A549 (cell line): ENCODE results near the gene MPI. TPM values are rescaled to one million over a fixed set of nuclear protein-coding genes. Genes with fewer than 3 reads are reported as not detected.

Experiments used
- ATAC-seq, 2 experiments: fragments of 200-7000 bp in 1 of 2; fragments of >200 bp in 1 of 2; cut with Nextera tagmentation in 1 of 2; cut with Tn5 transposase in 1 of 2; 3 replicates each; pipeline versions ENCODE4 v1.8.0 to v1.9.1; 2018 to 2020; ENCODE audit warnings: mild to moderate bottlenecking in 1 of 2, moderate library complexity in 1 of 2
- CTCF ChIA-PET: fragments of 300-600 bp; sonication (Branson Sonifier 250); formaldehyde crosslinking; extraction: SDS; loops from one replicate; lab custom pipeline; 2021; ENCODE audit warnings: antibody characterized with exemption, inconsistent platforms; lab: Yijun Ruan, JAX
- POLR2A ChIA-PET: fragments of 350-600 bp; formaldehyde crosslinking; extraction: SDS; loops from one replicate; lab custom pipeline; 2021; ENCODE audit warnings: antibody characterized with exemption, inconsistent platforms; lab: Yijun Ruan, JAX
- DNase-seq, 2 experiments: peaks; one replicate each; pipeline versions ENCODE4 v3.0.0 to v3.0.0-alpha.2; 2011 to 2016; ENCODE audit warnings: low read depth in 1 of 2, low spot score in 1 of 2
- FAIRE-seq: peaks from 2 replicates; lab custom pipeline; 2011; peaks lifted over from hg19 to GRCh38; lab: Jason Lieb, UNC
- H3K27ac ChIP-seq, 2 experiments: fragments of >200 bp; sonication (Bioruptor Twin); formaldehyde crosslinking; 3 replicates each; pipeline ENCODE4 v1.5.1; 2016 to 2017
- H3K4me1 ChIP-seq: fragments of >200 bp; sonication (Bioruptor Twin); formaldehyde crosslinking; 3 replicates; pipeline ENCODE4 v1.6.1; 2016
- H3K4me2 ChIP-seq: fragments of >200 bp; sonication (Bioruptor Twin); formaldehyde crosslinking; 3 replicates; pipeline ENCODE4 v1.6.1; 2016
- H3K4me3 ChIP-seq: fragments of >200 bp; sonication (Bioruptor Twin); formaldehyde crosslinking; 3 replicates; pipeline ENCODE4 v1.5.1; 2016
- H3K9me3 ChIP-seq: fragments of >200 bp; sonication (Bioruptor Twin); formaldehyde crosslinking; 3 replicates; pipeline ENCODE4 v1.6.1; 2016
- CBX2 ChIP-seq: fragments of 200-600 bp; sonication (generic); IDR thresholded peaks from 2 replicates; pipeline ENCODE4 v1.6.1; 2016; ENCODE audit warnings: low read depth, mild to moderate bottlenecking, borderline replicate concordance
- CHD2 ChIP-seq: fragments of 150-350 bp; IDR thresholded peaks from 2 replicates; pipeline ENCODE4 v1.6.1; 2014; ENCODE audit warnings: low read length; ENCODE audit not compliant: partially characterized antibody
- CHD4 ChIP-seq: fragments of 200-600 bp; sonication (generic); IDR thresholded peaks from 2 replicates; pipeline ENCODE4 v1.6.1; 2016; ENCODE audit warnings: antibody characterized with exemption, mild to moderate bottlenecking, borderline replicate concordance
- EHF ChIP-seq: fragments of 250-450 bp; sonication (Bioruptor Pico); IDR thresholded peaks from 2 replicates; pipeline ENCODE4 v1.5.0; 2020; ENCODE audit warnings: mild to moderate bottlenecking
- EP300 ChIP-seq, 2 experiments: fragments of >200 bp; sonication (Bioruptor Twin); formaldehyde crosslinking; IDR thresholded peaks; 2 replicates in 1 of 2; 3 replicates in 1 of 2; pipeline ENCODE4 v1.6.1; 2016 to 2017
- ESRRA ChIP-seq: fragments of 150-350 bp; IDR thresholded peaks from 2 replicates; pipeline ENCODE4 v1.6.1; 2014; ENCODE audit warnings: mild to moderate bottlenecking, low read length, borderline replicate concordance
- FOSL2 ChIP-seq, 2 experiments: fragments of 450-650 bp in 1 of 2; fragments of >200 bp in 1 of 2; sonication (Bioruptor Twin) in 1 of 2; formaldehyde crosslinking; IDR thresholded peaks; 2 replicates each; pipeline versions ENCODE4 v1.5.0 to v1.6.1; 2016 to 2020; ENCODE audit warnings: mild to moderate bottlenecking in 1 of 2, moderate library complexity in 1 of 2
- FOXS1 ChIP-seq: fragments of 250-450 bp; sonication (Bioruptor Pico); IDR thresholded peaks from 2 replicates; pipeline ENCODE4 v1.5.0; 2020; ENCODE audit warnings: mild to moderate bottlenecking, moderate library complexity
- HDAC2 ChIP-seq: fragments of 200-600 bp; sonication (generic); IDR thresholded peaks from 2 replicates; pipeline ENCODE4 v1.6.1; 2016
- HOXB5 ChIP-seq: fragments of 250-450 bp; sonication (Bioruptor Pico); IDR thresholded peaks from 2 replicates; pipeline ENCODE4 v1.5.0; 2020; ENCODE audit warnings: mild to moderate bottlenecking, moderate library complexity
- JUN ChIP-seq, 2 experiments: fragments of >200 bp; sonication (Bioruptor Twin); formaldehyde crosslinking; IDR thresholded peaks; 2 replicates in 1 of 2; 3 replicates in 1 of 2; pipeline ENCODE4 v1.6.1; 2016 to 2017
- JUNB ChIP-seq: fragments of >200 bp; sonication (Bioruptor Twin); formaldehyde crosslinking; IDR thresholded peaks from 2 replicates; pipeline ENCODE4 v1.6.1; 2016
- KDM5A ChIP-seq: fragments of 200-600 bp; sonication (generic); IDR thresholded peaks from 2 replicates; pipeline ENCODE4 v1.6.1; 2016; ENCODE audit warnings: antibody characterized with exemption, mild to moderate bottlenecking
- MYC ChIP-seq: IDR thresholded peaks from 2 replicates; pipeline ENCODE4 v1.6.1; 2012; ENCODE audit warnings: mild to moderate bottlenecking, inconsistent platforms, low read length, improper control_type of control experiment, borderline replicate concordance
- NPAS2 ChIP-seq: fragments of 250-450 bp; sonication (Bioruptor Pico); IDR thresholded peaks from 2 replicates; pipeline ENCODE4 v1.8.0; 2022; ENCODE audit warnings: mild to moderate bottlenecking, moderate library complexity, borderline replicate concordance
- NR3C1 ChIP-seq: fragments of >200 bp; sonication (Bioruptor Twin); formaldehyde crosslinking; IDR thresholded peaks from 3 replicates; pipeline ENCODE4 v1.6.1; 2017
- POLR2AphosphoS2 ChIP-seq: conservative IDR thresholded peaks from 2 replicates; pipeline ENCODE4 v1.6.1; 2012; ENCODE audit warnings: low read length, improper control_type of control experiment, inconsistent platforms
- SMC3 ChIP-seq: fragments of >200 bp; sonication (Bioruptor Twin); formaldehyde crosslinking; IDR thresholded peaks from 3 replicates; pipeline ENCODE4 v1.6.1; 2018; ENCODE audit warnings: inconsistent platforms
- SREBF2 ChIP-seq: fragments of 450-650 bp; IDR thresholded peaks from 2 replicates; pipeline ENCODE4 v1.6.1; 2014; ENCODE audit warnings: mild to moderate bottlenecking, moderate library complexity
- TFCP2L1 ChIP-seq: fragments of 250-450 bp; sonication (Bioruptor Pico); IDR thresholded peaks from 2 replicates; pipeline ENCODE4 v1.5.0; 2021; ENCODE audit warnings: mild to moderate bottlenecking
- ZSCAN20 ChIP-seq: fragments of 250-450 bp; sonication (Bioruptor Pico); IDR thresholded peaks from 2 replicates; pipeline ENCODE4 v1.8.0; 2022; ENCODE audit warnings: mild to moderate bottlenecking, moderate library complexity
- WGBS: methylation state at CpG from one replicate; pipeline ENCODE4 v1.1.6; 2017; ENCODE audit errors: missing lambda C conversion rate; 5-methylcytosine and 5-hydroxymethylcytosine counted together
- polyA plus RNA-seq, 4 experiments: library from polyadenylated mRNA; depleted of rRNA in 3 of 4; stranded (reverse); fragments of >200 nt; fragmentation: RNase III in 1 of 4; extraction: RNeasy Plus Mini Kit Qiagen cat#74134 plus additional on column Dnase treatment in 1 of 4; gene quantifications; 2 replicates in 3 of 4; 3 replicates in 1 of 4; pipeline ENCODE4 v1.2.3, GENCODE V29; 2011 to 2017
- TF ChIP-seq, protein P1 (sequence below): IDR thresholded peaks from 2 replicates; pipeline ENCODE4 v1.6.1; 2012
- TF ChIP-seq, protein P2 (sequence below): IDR thresholded peaks from 2 replicates; pipeline ENCODE4 v1.6.1; 2012; ENCODE audit warnings: low read depth, borderline replicate concordance
- TF ChIP-seq, protein P3 (sequence below): fragments of 250-450 bp; sonication (Bioruptor Pico); IDR thresholded peaks from 2 replicates; pipeline ENCODE4 v1.5.0; 2020; ENCODE audit warnings: low read depth, mild to moderate bottlenecking, moderate library complexity
- TF ChIP-seq, protein P4 (sequence below): fragments of 200-600 bp; sonication (generic); IDR thresholded peaks from 2 replicates; pipeline ENCODE4 v1.6.1; 2016; ENCODE audit warnings: antibody characterized with exemption, mild to moderate bottlenecking, moderate library complexity
- TF ChIP-seq, protein P5 (sequence below): fragments of 450-650 bp; IDR thresholded peaks from 2 replicates; pipeline ENCODE4 v1.6.1; 2014; ENCODE audit warnings: antibody characterized with exemption
- TF ChIP-seq, protein P6 (sequence below): fragments of 150-350 bp; IDR thresholded peaks from 2 replicates; pipeline ENCODE4 v1.6.1; 2014; ENCODE audit warnings: low read depth, mild to moderate bottlenecking, low read length

MPI gene
- polyA plus RNA-seq, 2 of the 4 experiments (the other 2 are of a cell fraction): 39.9 to 53.7 TPM

DNA sequence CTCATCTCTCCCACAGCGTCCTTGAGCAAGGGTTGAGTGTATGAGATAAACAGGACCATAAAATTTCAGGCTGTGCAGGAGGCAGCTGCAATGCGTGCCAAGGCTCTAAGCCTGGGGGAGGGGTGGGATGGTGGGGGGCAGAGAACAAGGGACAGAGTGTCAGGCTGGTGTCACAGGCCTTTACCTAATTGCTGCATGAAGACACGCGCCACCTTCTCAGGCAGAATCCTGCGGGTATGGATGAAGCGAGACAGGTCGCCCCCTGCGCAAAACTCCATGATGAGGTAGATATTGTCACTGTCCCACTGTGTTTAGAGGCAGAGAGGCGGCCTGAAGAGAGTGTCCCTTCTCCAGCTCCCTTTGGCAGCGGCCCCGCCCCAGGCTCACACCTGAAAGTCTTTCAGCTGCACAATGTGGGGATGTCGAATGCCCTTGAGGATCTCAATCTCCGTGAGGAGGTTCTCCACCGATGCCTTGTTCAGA, 47.9 kb upstream of the MPI start:
- peak overlapping the region; percentile 88 for H3K4me2 ChIP-seq
- TF ChIP-seq EP300 (IDR thresholded peaks at IDR 0.05) (no peak), NR3C1 (no peak)
- peaks cover 13% of the 10 kb centered on the region for H3K4me1 ChIP-seq
- 84% methylated on average over 14 of the region's 14 CpGs for WGBS
- DNase-seq: no peak
- no peak for FAIRE-seq
- peak overlapping the region in 1 of 2 experiments; percentile 95; a peak in 4 of 6 replicates for H3K27ac ChIP-seq
- CTCF ChIA-PET: interaction anchor here (1.4 to 66.7 kb wide), 6 partner anchors 9 to 59 kb away, joined by 4 to 1908 read pairs (median 8); partner anchors contain the start of genes CPLX3, CSK and LMAN1L
- ATAC-seq: no peak
- H3K9me3 ChIP-seq: no peaks in the 10 kb centered on the region
- H3K4me3 ChIP-seq: peak overlapping the region; percentile 66
- POLR2A ChIA-PET: interaction anchor here (0.6 kb wide), 1 partner anchor 57 kb away, joined by 4 read pairs; no protein-coding TSS in a partner anchor

DNA sequence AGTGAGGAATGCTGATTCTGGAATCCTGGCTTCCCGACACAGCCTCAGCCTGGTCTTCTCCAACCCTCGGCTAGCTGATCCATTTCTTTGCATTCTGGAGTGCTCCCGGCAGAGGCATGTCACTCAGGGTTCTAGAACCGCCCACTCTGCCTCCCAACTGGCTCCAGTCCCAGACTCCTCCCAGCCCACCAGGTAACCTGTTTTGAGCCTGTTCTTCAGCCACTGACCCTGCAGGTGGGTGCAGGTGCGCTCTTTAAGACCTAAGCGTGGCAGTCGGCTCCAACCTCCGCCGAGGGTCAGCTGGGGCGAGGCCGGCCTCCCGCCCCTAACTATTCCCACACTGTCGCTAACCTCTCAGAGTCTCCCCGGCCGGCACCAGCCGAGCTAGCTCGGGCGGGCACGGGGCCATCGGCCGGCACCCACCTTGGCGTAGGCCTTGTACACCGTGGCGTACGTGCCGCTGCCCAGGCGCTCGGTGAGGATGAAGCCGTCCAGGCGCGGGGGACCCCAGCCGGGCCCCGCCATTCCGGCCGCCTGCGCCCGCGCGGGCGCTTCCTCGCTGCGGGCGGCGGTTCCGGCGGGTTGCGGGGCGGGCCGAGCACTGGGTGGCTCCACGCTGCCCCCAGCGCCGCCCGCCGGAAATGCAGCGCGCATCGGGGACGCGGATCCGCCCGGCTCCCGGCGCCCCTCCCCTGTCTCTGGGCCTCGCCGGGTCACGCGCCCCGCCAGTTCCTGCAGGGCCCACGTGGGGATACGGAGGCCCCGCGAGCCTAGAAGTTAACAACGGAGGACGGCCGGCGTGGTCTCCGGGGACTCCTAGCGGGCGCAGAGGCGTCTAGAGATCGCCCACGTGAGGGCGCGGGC, 47.0 kb upstream of the MPI start, which contains the start of gene ULK3:
TSS of gene ULK3 (minus strand) at position 576 of the 864 bp plus-strand sequence. CDS start at position 525, 51 bp downstream.
- H3K4me3 ChIP-seq: peak within 1 kb of the TSS; percentile 66
- DNase-seq (peak; percentile 90 to 96), ATAC-seq (peak; percentile 87 to 91), FAIRE-seq (peak; percentile 67)
- ChIA-PET CTCF (interaction anchor here (0.7 to 66.7 kb wide), 12 partner anchors 9 to 465 kb away, joined by 3 to 1908 read pairs (median 4); partner anchors contain the start of genes CPLX3, CSK and LMAN1L), POLR2A (interaction anchor here (0.6 kb wide), 2 partner anchors 42 to 56 kb away, joined by 3 to 4 read pairs; no protein-coding TSS in a partner anchor)
- H3K27ac ChIP-seq: peak within 1 kb of the TSS; percentile 89 to 95
- H3K4me2 ChIP-seq: peak within 1 kb of the TSS; percentile 88
- WGBS: 2% methylated on average over 36 of the region's 84 CpGs
- peaks cover 13% of the 10 kb centered on the region for H3K4me1 ChIP-seq
- H3K9me3 ChIP-seq: no peaks in the 10 kb centered on the region
- TF ChIP-seq ESRRA (no peak), ZSCAN20 (CRISPR knock-in tag) (no peak), JUN (IDR thresholded peaks at IDR 0.05) (peak; percentile 77 to 83; a peak in 4 of 5 replicates), EHF (CRISPR knock-in tag) (peak; percentile 60; the same call in 1 of the 2 replicates), SMC3 (peak; percentile 26; the same call in 1 of the 3 replicates), KDM5A (no peak), CHD4 (no peak), JUNB (no peak), CBX2 (no peak), TFCP2L1 (CRISPR knock-in tag) (no peak), EP300 (IDR thresholded peaks at IDR 0.05) (no peak), SREBF2 (no peak), CHD2 (no peak), FOSL2 (IDR thresholded peaks at IDR 0.05) (no peak), FOSL2 (CRISPR knock-in tag; IDR thresholded peaks at IDR 0.05) (0 out of 2 replicates have a peak, but pooled peaks have one; percentile 10), NPAS2 (peak; percentile 63), NR3C1 (no peak), HOXB5 (CRISPR knock-in tag) (0 out of 2 replicates have a peak, but pooled peaks have one; percentile 47), FOXS1 (CRISPR knock-in tag) (peak; percentile 11; the same call in 1 of the 2 replicates), POLR2AphosphoS2 (no peak), MYC (peak; percentile 96), HDAC2 (no peak)
- TF ChIP-seq, protein P1, sequence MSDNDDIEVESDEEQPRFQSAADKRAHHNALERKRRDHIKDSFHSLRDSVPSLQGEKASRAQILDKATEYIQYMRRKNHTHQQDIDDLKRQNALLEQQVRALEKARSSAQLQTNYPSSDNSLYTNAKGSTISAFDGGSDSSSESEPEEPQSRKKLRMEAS: peak; percentile 98
- TF ChIP-seq, protein P2, sequence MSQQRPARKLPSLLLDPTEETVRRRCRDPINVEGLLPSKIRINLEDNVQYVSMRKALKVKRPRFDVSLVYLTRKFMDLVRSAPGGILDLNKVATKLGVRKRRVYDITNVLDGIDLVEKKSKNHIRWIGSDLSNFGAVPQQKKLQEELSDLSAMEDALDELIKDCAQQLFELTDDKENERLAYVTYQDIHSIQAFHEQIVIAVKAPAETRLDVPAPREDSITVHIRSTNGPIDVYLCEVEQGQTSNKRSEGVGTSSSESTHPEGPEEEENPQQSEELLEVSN: peak; percentile 95
- TF ChIP-seq, protein P3, sequence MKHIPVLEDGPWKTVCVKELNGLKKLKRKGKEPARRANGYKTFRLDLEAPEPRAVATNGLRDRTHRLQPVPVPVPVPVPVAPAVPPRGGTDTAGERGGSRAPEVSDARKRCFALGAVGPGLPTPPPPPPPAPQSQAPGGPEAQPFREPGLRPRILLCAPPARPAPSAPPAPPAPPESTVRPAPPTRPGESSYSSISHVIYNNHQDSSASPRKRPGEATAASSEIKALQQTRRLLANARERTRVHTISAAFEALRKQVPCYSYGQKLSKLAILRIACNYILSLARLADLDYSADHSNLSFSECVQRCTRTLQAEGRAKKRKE (CRISPR knock-in tag): 0 out of 2 replicates have a peak, but pooled peaks have one; percentile 48
- TF ChIP-seq, protein P4, sequence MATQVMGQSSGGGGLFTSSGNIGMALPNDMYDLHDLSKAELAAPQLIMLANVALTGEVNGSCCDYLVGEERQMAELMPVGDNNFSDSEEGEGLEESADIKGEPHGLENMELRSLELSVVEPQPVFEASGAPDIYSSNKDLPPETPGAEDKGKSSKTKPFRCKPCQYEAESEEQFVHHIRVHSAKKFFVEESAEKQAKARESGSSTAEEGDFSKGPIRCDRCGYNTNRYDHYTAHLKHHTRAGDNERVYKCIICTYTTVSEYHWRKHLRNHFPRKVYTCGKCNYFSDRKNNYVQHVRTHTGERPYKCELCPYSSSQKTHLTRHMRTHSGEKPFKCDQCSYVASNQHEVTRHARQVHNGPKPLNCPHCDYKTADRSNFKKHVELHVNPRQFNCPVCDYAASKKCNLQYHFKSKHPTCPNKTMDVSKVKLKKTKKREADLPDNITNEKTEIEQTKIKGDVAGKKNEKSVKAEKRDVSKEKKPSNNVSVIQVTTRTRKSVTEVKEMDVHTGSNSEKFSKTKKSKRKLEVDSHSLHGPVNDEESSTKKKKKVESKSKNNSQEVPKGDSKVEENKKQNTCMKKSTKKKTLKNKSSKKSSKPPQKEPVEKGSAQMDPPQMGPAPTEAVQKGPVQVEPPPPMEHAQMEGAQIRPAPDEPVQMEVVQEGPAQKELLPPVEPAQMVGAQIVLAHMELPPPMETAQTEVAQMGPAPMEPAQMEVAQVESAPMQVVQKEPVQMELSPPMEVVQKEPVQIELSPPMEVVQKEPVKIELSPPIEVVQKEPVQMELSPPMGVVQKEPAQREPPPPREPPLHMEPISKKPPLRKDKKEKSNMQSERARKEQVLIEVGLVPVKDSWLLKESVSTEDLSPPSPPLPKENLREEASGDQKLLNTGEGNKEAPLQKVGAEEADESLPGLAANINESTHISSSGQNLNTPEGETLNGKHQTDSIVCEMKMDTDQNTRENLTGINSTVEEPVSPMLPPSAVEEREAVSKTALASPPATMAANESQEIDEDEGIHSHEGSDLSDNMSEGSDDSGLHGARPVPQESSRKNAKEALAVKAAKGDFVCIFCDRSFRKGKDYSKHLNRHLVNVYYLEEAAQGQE: no peak
- TF ChIP-seq, protein P5, sequence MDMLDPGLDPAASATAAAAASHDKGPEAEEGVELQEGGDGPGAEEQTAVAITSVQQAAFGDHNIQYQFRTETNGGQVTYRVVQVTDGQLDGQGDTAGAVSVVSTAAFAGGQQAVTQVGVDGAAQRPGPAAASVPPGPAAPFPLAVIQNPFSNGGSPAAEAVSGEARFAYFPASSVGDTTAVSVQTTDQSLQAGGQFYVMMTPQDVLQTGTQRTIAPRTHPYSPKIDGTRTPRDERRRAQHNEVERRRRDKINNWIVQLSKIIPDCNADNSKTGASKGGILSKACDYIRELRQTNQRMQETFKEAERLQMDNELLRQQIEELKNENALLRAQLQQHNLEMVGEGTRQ: peak; percentile 96
- TF ChIP-seq, protein P6, sequence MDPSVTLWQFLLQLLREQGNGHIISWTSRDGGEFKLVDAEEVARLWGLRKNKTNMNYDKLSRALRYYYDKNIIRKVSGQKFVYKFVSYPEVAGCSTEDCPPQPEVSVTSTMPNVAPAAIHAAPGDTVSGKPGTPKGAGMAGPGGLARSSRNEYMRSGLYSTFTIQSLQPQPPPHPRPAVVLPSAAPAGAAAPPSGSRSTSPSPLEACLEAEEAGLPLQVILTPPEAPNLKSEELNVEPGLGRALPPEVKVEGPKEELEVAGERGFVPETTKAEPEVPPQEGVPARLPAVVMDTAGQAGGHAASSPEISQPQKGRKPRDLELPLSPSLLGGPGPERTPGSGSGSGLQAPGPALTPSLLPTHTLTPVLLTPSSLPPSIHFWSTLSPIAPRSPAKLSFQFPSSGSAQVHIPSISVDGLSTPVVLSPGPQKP: no peak
